ENCODE data around the gene MXRA7. TPM values are rescaled to one million over a fixed set of nuclear protein-coding genes. Genes with fewer than 3 reads are reported as not detected.

The MXRA7 gene
- total and polyA plus RNA-seq, 9 donors = 106 to 172 (median 130) TPM

GRCh38 chr17:76697702-76698465, 12.9 kb downstream of the MXRA7 start:
- Histone ChIP-seq H3K27ac (ENCODE audit: low read length) (peak overlapping the region; percentile 43), H3K9me3 (replicated peaks; ENCODE audit: control insufficient read depth, low read depth, low read length) (no peaks in the 10 kb centered on the region), H3K4me3 (ENCODE audit: low read length) (no peak overlapping the region), H3K36me3 (ENCODE audit: control insufficient read depth, insufficient read depth, low read length) (peaks cover 5% of the 10 kb centered on the region), H3K27me3 (ENCODE audit: control insufficient read depth, insufficient read depth, low read length) (no peaks in the 10 kb centered on the region), H3K4me1 (ENCODE audit: control insufficient read depth, insufficient read depth, low read length) (peaks cover 60% of the 10 kb centered on the region)
- no peak for DNase-seq
- 44% methylated on average over 10 of the region's 17 CpGs for WGBS (ENCODE audit: insufficient coverage)

- 57% methylated on average over 17 of the region's 25 CpGs for WGBS (ENCODE audit: insufficient coverage)
- Histone ChIP-seq H3K27me3 (ENCODE audit: control insufficient read depth, insufficient read depth, low read length) (no peaks in the 10 kb centered on the region), H3K36me3 (ENCODE audit: control insufficient read depth, insufficient read depth, low read length) (peaks cover 5% of the 10 kb centered on the region), H3K4me3 (ENCODE audit: low read length) (no peak overlapping the region), H3K4me1 (ENCODE audit: control insufficient read depth, insufficient read depth, low read length) (peaks cover 58% of the 10 kb centered on the region), H3K27ac (ENCODE audit: low read length) (peak overlapping the region; percentile 50), H3K9me3 (replicated peaks; ENCODE audit: control insufficient read depth, low read depth, low read length) (no peaks in the 10 kb centered on the region)
- DNase-seq = peak; percentile 71
Observed at GRCh38 chr17:76696763-76697701, 13.7 kb downstream of the MXRA7 start.

- 65% methylated on average over 9 of the region's 16 CpGs for WGBS (ENCODE audit: insufficient coverage)
- peaks cover 5% of the 10 kb centered on the region for H3K36me3 ChIP-seq (ENCODE audit: control insufficient read depth, insufficient read depth, low read length)
- H3K27me3 ChIP-seq (ENCODE audit: control insufficient read depth, insufficient read depth, low read length) = no peaks in the 10 kb centered on the region
- no peak for DNase-seq
- no peaks in the 10 kb centered on the region for H3K9me3 ChIP-seq (replicated peaks; ENCODE audit: control insufficient read depth, low read depth, low read length)
- H3K4me3 ChIP-seq (ENCODE audit: low read length) = no peak overlapping the region
- H3K27ac ChIP-seq (ENCODE audit: low read length) = no peak overlapping the region
- H3K4me1 ChIP-seq (ENCODE audit: control insufficient read depth, insufficient read depth, low read length) = peaks cover 42% of the 10 kb centered on the region
Observed at GRCh38 chr17:76695059-76695831, 15.5 kb downstream of the MXRA7 start.

- no peaks in the 10 kb centered on the region for H3K9me3 ChIP-seq (replicated peaks; ENCODE audit: control insufficient read depth, low read depth, low read length)
- no peak overlapping the region for H3K4me3 ChIP-seq (ENCODE audit: low read length)
- H3K27ac ChIP-seq (ENCODE audit: low read length) = no peak overlapping the region
- DNase-seq = no peak
- 91% methylated on average over 12 of the region's 14 CpGs for WGBS (ENCODE audit: insufficient coverage)
- peaks cover 13% of the 10 kb centered on the region for H3K36me3 ChIP-seq (ENCODE audit: control insufficient read depth, insufficient read depth, low read length)
- peaks cover 43% of the 10 kb centered on the region for H3K4me1 ChIP-seq (ENCODE audit: control insufficient read depth, insufficient read depth, low read length)
- H3K27me3 ChIP-seq (ENCODE audit: control insufficient read depth, insufficient read depth, low read length) = no peaks in the 10 kb centered on the region
Observed at GRCh38 chr17:76691379-76692191, 19.2 kb downstream of the MXRA7 start.

GRCh38 chr17:76690596-76691280, 20.0 kb downstream of the MXRA7 start:
- Histone ChIP-seq H3K27ac (ENCODE audit: low read length) (no peak overlapping the region), H3K4me3 (ENCODE audit: low read length) (no peak overlapping the region), H3K4me1 (ENCODE audit: control insufficient read depth, insufficient read depth, low read length) (peaks cover 48% of the 10 kb centered on the region), H3K27me3 (ENCODE audit: control insufficient read depth, insufficient read depth, low read length) (no peaks in the 10 kb centered on the region), H3K9me3 (replicated peaks; ENCODE audit: control insufficient read depth, low read depth, low read length) (no peaks in the 10 kb centered on the region), H3K36me3 (ENCODE audit: control insufficient read depth, insufficient read depth, low read length) (peaks cover 14% of the 10 kb centered on the region)
- WGBS (ENCODE audit: insufficient coverage) = 36% methylated on average over 7 of the region's 13 CpGs
- no peak for DNase-seq

GRCh38 chr17:76689859-76690258, 20.9 kb downstream of the MXRA7 start:
- Histone ChIP-seq H3K9me3 (replicated peaks; ENCODE audit: control insufficient read depth, low read depth, low read length) (no peaks in the 10 kb centered on the region), H3K4me1 (ENCODE audit: control insufficient read depth, insufficient read depth, low read length) (peaks cover 51% of the 10 kb centered on the region), H3K36me3 (ENCODE audit: control insufficient read depth, insufficient read depth, low read length) (peaks cover 14% of the 10 kb centered on the region), H3K27me3 (ENCODE audit: control insufficient read depth, insufficient read depth, low read length) (no peaks in the 10 kb centered on the region), H3K27ac (ENCODE audit: low read length) (no peak overlapping the region), H3K4me3 (ENCODE audit: low read length) (no peak overlapping the region)
- DNase-seq = no peak
- 89% methylated on average over 9 of the region's 11 CpGs for WGBS (ENCODE audit: insufficient coverage)

- no peaks in the 10 kb centered on the region for H3K9me3 ChIP-seq (replicated peaks; ENCODE audit: control insufficient read depth, low read depth, low read length)
- peak overlapping the region; percentile 94 for H3K27ac ChIP-seq (ENCODE audit: low read length)
- no peak for DNase-seq
- H3K27me3 ChIP-seq (ENCODE audit: control insufficient read depth, insufficient read depth, low read length) = no peaks in the 10 kb centered on the region
- H3K4me1 ChIP-seq (ENCODE audit: control insufficient read depth, insufficient read depth, low read length) = peaks cover 68% of the 10 kb centered on the region
- H3K36me3 ChIP-seq (ENCODE audit: control insufficient read depth, insufficient read depth, low read length) = peaks cover 22% of the 10 kb centered on the region
- H3K4me3 ChIP-seq (ENCODE audit: low read length) = no peak overlapping the region
- 59% methylated on average over 9 of the region's 11 CpGs for WGBS (ENCODE audit: insufficient coverage)
Observed at GRCh38 chr17:76688165-76688622, 22.6 kb downstream of the MXRA7 start.

- no peaks in the 10 kb centered on the region for H3K27me3 ChIP-seq (ENCODE audit: control insufficient read depth, insufficient read depth, low read length)
- H3K4me1 ChIP-seq (ENCODE audit: control insufficient read depth, insufficient read depth, low read length) = peaks cover 75% of the 10 kb centered on the region
Observed at GRCh38 chr17:76687298-76688164, 23.2 kb downstream of the MXRA7 start.

More at GRCh38 chr17:76687298-76688164, 23.2 kb downstream of the MXRA7 start:
- H3K4me3 ChIP-seq (ENCODE audit: low read length) = no peak overlapping the region
- peaks cover 28% of the 10 kb centered on the region for H3K36me3 ChIP-seq (ENCODE audit: control insufficient read depth, insufficient read depth, low read length)
- peak overlapping the region; percentile 94 for H3K27ac ChIP-seq (ENCODE audit: low read length)
- H3K9me3 ChIP-seq (replicated peaks; ENCODE audit: control insufficient read depth, low read depth, low read length) = no peaks in the 10 kb centered on the region
- 31% methylated on average over 19 of the region's 26 CpGs for WGBS (ENCODE audit: insufficient coverage)
- peak; percentile 90 for DNase-seq

Data from muscle of leg (tissue), 11 donors.